HG03521 (cell line): Measurements from ENCODE around the gene UBL4B.
"Not testable (repeated sequence)": the region's sequence is repeated elsewhere in the genome, so short reads cannot be mapped to it uniquely, and the experiment has no call there.

ENCODE experiments used
- ATAC-seq: cut with Tn5 transposase; IDR thresholded peaks from one replicate; pipeline ENCODE4 v1.9.1; 2021; ENCODE audit warnings: mild to moderate bottlenecking, moderate library complexity; ENCODE audit not compliant: unreplicated experiment

Gene UBL4B, protein sequence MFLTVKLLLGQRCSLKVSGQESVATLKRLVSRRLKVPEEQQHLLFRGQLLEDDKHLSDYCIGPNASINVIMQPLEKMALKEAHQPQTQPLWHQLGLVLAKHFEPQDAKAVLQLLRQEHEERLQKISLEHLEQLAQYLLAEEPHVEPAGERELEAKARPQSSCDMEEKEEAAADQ

DNA sequence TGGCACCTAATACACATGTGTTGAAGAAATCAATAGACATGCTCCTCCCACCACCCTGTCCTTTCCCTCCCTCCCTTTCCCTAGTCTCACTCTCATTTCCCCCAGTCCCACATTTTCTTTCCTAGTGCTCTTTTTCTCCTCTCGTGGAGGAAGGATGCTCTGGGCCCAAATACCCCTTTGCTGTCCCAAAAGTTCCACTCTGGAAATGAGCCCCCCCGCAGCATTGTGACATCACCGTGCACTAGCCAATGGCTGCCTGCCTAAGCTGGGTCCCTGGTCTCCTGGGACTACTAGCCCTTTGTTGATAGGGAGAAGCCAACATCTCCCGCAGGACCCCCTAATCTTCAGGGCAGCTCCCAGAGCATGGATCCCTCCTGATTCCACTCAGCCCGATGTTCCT is at the start of gene UBL4B:
UBL4B (plus strand) TSS at position 301 of the 400 bp plus-strand sequence; CDS start at position 393, 92 bp downstream.
- ATAC-seq = no peak

DNA sequence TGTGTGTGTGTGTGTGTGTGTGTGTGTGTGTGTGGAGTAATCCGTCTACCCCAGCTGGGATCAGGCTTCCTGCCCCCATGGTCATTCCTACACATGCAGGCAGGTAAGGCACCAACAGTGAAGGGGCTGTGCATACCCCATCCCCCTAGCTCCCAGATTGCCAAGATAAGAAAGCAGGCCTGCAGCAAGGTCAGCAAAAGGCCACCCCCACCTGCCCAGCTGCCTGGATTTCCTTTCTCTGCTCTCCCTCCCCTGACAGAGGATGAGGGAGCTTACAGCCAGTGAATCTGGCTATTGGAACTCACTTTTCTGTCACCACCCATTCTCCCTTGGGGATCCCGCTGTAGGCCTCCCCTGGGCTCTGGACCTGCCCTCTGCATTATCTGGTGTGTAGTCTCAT is 49.6 kb upstream of the UBL4B start:
- no peak for ATAC-seq

DNA sequence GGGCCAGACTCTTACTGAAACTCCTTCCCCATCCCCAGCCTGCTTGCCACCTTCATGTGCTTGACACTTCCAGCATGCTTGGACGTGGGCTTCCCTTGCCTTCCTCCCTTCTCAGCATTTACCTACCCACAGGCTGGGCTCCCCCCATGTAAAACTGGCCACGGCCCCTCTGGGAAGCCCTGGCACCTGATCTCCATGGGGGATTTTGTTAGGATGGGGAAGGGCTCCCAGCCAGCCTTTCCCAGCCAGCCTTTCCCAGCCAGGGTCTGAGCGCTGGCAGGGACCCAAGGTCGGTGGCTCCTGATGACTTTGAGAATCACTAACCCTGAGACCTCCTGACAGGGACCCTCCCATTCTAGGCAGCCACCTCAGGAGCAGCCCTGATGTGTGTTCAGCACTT is 48.5 kb upstream of the UBL4B start:
- ATAC-seq = no peak

GRCh38 chr1:110064576-110065337 is 47.5 kb upstream of the UBL4B start:
- ATAC-seq = no peak

GRCh38 chr1:110065841-110066240 is 46.4 kb upstream of the UBL4B start:
- ATAC-seq = no peak

DNA sequence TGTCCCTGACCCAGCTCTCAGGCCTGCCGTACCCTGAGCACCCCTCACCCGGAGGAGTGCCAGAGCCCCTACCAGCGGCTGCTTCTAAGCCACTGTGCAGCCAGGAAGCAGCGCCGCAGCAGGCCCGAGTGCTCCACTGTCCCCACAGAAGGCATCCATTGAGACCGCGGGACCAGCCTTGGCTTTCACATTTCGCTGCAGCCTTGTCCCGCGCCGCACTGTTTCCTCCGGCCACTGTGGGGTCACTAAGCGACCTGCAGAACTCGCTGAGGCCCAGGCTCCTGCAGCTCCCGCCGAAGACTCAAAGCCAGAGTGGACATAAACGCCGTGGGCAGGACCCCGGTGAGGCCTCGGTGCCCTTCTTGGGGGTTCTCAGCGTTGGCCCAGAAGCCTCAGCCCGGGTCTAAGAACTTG is 44.8 kb upstream of the UBL4B start:
- no peak for ATAC-seq

DNA sequence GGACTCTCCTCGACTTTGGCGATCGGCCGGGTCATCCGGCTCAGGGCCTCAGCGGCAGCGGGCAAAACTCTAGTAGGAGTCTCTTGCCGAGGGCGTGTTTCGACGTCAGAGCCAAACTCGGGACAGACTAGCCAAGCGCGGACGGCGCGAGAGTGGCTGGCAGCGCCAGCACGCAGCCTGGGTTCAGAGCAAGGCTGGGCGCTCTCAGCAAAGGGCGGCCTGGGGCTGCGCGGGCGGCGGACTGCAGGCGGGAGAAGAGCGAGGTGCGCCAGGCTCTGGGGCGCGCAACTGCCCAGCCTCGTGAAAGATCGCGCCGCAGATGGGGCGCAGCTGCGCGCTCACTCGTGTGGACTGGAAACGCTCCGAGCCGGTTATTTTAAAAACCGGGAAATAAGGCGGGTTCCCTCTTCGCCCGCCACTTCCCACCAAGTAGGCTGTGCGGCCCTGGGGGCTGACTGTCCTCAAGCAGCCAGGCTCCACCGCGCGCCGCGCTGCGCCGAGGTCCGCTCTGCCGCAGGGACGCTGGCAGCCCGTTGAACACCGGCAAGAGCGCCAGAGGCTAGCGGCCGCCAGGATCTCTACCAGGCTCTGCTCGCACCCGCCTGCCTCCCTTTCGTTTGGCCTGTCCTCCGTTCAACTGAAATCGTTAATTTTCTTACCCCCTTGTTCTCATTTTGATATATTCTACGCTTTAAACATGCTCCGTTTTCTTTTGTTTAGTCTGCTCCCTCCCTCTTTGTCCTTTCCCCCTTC is 44.2 kb upstream of the UBL4B start:
- ATAC-seq = no peak

GRCh38 chr1:110068646-110069403 is 43.4 kb upstream of the UBL4B start:
- ATAC-seq = no peak

- ATAC-seq = no peak
These were observed 42.6 kb upstream of the UBL4B start for GRCh38 chr1:110069404-110070281.

DNA sequence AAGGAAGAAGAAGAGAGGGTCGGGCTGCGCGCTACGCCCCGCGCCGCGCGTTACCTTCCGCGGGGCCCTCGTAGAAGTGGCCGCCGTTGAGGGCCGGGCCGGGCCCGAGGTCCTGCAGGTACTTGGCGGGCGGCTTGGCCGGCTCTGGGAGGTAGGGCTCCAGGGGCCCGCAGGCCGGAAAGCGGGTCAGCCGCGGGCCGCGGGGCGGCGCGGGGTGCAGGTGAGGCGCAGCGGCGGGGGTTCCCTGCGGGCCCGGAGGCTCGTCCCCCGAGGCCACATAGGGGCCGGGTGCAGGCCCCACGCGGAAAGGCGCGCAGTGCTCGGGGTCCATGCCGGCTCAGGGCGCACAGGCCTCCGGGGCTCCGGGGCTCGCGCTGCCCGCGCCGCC is 42.0 kb upstream of the UBL4B start:
- no peak for ATAC-seq

- ATAC-seq = no peak
These were observed 41.5 kb upstream of the UBL4B start, which contains the start of gene ALX3 for GRCh38 chr1:110070671-110071242. Gene ALX3, minus strand, starts transcription at chr1:110070672. Its CDS starts 60 bp downstream, at chr1:110070612.

DNA sequence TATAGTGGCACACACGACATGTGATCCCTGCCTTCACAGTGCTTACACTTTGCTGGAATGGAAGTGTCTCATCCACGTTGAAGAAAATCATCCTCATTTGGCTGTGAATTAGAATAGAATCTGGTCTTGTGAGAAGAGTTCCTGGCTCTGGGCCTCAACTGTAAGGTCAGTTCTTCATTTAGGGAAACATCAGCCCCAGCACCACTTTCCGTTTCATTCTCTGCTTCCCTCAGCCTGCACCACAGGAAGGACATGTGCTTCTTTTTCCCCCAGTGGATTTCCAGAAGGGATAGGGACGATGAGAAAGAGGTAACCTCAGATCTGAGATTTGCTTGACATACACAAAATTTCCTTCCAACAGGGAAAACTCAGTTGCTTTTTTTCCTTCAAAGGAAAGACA is 38.1 kb upstream of the UBL4B start:
- no peak for ATAC-seq

GRCh38 chr1:110076789-110077500 is 35.3 kb upstream of the UBL4B start:
- no peak for ATAC-seq

- not testable (repeated sequence) for ATAC-seq
These were observed 32.2 kb upstream of the UBL4B start for GRCh38 chr1:110079995-110080394.

DNA sequence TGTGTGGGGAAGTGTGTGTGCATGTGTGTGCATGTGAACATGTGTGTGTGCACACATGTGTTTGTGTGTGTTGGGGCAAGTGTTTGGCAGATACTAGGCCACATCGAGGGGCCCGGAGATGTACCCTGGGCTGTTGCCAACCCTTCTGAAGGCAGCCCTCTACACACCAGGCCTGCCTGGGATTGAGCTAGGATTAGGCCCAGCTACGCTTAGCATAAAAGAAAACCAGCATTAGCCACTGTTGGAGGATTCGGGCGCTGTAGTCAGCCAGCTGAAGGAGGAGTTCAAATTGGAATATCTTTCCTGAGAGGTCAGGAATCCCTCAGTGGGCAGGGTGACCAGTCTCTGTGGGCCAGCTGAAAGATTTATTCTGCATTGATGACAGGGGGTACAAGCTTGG is 31.2 kb upstream of the UBL4B start:
- no peak for ATAC-seq

DNA sequence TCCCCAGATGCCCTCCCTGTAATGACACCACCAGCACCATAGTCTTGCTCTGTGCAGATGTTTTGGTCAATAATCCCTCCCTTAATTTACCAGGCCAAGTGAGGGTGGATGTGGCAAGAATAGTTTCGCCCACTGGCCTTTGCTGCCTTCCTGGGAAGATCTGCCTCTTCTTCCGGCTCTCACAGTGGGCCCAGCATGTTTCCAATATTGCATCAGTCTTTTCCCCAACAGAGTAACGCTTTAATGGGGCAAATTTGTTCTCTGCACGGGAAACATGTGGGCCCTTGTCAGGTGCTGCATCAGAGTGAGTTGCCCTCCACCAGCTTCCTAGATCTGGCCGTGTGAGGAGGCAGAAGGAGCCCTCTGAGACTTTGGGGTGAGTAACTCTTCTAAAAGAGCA is 29.8 kb upstream of the UBL4B start:
- no peak for ATAC-seq

DNA sequence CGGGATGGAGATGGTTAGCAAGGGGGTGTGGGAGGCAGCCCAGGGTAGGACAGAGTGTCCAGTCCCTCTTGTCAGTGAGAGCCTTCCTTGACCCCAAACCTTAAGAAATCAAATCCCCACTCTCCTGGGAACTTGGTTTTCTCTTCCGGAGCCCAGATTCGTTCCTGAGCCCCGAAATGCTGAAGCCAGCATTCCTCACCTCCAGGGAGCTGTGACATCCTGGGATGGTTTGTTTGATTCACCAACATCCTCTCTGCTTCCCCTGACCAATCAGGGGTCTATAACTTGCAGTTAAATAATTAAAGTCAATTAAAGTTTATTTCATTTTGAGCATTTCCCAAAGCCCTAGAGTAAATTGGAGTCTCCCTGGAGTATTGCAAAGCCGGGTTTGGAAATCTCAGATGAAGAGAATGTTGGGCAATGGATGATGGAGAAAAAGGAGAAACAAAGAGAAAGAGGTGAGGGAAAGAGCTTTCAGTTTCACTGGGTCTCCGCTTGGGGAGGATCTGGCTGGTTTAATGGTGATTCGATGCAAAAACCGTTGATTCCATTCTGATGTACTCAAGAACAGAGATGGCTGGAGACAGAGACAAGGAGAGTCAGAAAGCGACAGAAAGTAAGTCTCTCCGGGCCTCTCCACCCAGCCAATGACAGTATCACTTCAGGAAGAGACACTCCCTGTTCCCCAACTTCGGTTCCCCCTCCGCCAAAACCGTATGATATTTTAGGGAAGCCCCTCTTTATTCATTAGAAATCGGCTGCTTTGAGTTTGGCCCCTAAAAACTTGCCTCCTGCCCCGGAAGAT is 29.0 kb upstream of the UBL4B start:
- no peak for ATAC-seq

GRCh38 chr1:110083866-110084226 is 28.4 kb upstream of the UBL4B start:
- ATAC-seq = no peak
